OCI-LY7 (cell line): ENCODE measurements around the gene CHN2.

Source experiments
- EZH2phosphoT487 ChIP-seq: fragments of 200-600 bp; sonication (generic); IDR thresholded peaks from 2 replicates; pipeline ENCODE4 v1.6.1; 2018; ENCODE audit warnings: low read depth, borderline replicate concordance, mild to moderate bottlenecking, mixed run types, antibody characterized with exemption, low read length, moderate library complexity, mixed read lengths
- TF ChIP-seq, protein P1 (sequence below): fragments of 200-600 bp; sonication (generic); conservative IDR thresholded peaks from 2 replicates; pipeline ENCODE4 v1.5.1; 2014; ENCODE audit warnings: mild to moderate bottlenecking, antibody characterized with exemption, low read length, moderate library complexity, mixed read lengths

DNA sequence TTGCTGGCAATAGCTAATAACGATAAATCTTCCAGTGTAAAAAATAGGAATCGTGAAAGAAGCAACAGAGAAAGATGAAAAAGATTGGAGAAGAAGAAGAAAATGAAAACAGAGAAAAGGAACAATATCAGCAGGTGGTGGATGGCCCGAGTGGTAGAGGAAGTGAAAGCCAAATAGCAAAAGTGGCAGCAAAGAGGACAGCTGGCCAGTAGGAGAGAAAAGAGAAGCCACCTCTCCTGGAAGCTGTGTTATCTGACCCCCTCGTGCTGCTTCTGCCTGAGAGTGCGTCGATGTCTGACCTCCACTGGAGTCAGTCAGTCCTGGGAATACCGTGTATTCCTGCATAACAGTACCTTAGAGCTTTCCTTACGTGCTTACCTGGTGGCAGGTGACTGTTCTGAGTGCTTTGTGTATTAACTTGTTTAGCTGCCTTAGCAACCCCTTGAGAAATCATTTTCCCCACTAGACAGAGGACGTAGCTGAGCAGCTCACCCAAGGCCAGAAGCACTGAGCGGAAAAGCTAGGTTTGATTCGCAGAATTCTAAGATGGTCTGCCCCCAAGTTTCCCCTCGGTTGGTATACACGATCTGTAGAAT, 88.3 kb downstream of the CHN2 start:
- TF ChIP-seq, protein P1, sequence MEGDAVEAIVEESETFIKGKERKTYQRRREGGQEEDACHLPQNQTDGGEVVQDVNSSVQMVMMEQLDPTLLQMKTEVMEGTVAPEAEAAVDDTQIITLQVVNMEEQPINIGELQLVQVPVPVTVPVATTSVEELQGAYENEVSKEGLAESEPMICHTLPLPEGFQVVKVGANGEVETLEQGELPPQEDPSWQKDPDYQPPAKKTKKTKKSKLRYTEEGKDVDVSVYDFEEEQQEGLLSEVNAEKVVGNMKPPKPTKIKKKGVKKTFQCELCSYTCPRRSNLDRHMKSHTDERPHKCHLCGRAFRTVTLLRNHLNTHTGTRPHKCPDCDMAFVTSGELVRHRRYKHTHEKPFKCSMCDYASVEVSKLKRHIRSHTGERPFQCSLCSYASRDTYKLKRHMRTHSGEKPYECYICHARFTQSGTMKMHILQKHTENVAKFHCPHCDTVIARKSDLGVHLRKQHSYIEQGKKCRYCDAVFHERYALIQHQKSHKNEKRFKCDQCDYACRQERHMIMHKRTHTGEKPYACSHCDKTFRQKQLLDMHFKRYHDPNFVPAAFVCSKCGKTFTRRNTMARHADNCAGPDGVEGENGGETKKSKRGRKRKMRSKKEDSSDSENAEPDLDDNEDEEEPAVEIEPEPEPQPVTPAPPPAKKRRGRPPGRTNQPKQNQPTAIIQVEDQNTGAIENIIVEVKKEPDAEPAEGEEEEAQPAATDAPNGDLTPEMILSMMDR: no peak
- no peak for TF ChIP-seq EZH2phosphoT487
